ENCODE measurements around the gene APBA2.
A peak's percentile ranks its signal among the peaks of the same experiment; 100 is the strongest.

The APBA2 gene

DNA sequence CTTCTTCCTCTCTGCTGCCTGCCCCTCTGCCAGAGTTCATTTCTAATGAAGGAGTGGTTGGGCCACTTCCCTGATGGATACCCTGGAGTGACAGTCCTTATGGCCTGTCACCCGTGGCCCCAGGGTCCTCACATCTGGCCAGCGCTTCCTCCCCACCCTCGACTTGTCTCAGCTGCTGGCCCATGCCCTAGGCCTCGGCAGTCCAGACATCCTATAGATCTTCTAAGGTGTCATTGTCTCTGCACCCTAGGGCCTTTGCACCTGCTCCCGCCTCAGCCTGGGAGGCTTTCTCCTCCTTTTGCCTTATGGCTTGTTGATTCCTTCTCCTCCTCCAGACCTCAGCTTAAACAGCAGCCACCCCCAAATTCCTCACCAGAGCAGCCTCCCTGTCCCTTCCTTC is 202.9 kb downstream of the APBA2 start:
- DNase-seq (ENCODE audit: low read depth), result no peak

DNA sequence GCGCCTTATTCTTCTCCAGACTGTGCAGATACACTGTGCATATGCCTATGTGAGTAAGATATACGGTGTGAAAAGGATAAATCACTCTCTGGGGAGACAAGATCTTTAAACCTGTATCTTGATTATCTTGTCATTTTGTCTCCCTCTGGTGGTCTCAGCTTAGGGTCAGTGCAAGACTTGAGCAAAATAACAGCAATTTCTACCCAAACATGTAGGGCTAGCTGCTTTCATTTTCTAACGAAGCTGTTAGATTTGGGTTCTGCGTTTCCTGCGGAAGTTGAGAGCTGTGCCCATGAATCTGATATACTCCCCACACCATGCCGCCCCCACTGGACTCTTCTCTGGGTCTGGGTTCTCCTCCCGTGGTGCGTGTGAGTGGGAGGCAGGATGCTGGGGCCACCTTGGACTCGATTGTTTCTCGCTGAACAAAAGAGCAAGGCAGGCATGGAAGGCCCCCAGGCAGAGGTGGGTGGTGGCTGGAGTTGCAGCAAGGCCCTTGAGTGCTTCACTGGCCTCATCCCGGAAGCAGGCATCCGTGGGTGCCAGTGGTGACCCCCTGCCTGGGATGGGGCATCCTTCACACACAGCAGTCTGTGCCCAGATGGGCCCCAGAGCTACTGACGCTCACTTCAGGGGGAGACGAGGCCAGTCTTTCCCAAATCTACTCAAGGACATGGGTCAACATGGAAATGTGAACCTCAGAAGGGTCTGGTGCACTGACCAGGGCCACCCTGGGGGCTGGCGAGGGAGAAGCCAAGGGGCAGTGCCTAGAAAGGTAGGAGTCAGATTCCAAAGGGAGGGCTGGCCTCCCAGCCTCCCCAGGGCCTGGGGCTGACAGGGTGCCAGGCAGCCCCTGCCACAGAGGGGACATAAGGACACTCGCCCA is 204.2 kb downstream of the APBA2 start:
- peak; percentile 12 for DNase-seq (ENCODE audit: low read depth)

DNA sequence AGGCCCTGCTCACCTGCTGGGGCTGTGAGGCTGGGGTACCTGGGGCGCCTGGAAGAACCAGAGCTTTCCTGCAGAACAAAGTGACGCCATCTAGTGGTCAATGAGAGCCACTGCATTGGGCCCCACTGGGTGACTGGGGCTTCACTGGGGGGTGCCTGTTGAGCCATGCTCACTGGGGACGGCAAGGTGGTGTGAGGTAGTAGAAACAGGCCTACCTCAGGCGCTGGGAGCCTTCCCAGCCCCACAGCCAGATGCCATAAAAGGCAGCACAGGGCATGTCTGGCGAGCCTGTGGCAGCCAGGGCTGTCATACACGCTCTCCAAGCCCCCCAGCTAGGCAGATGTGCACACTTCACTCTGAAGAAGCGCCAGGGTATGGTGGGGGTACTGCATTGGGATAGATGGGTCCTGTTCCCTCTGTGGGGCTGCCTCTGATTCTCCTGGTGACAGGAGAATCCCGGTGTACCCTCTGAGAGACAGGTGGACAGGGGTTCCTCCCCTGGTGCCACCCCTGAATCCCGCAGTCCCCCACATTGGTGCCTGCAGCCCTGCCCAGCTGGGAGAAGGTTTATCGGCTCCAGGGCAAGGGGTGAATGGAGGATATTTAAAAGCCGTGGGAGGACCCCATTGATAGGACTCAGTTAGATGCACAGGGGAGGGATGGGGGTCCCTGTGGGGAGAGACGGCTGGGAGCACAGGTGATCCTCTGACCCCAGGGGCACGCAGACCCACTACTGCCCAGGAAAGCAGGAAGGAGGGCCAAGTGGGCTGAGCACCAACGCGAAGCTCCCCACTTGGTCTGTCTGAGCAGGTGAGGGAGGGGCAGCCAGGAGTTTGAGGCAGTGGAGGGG is 205.1 kb downstream of the APBA2 start:
- DNase-seq (ENCODE audit: low read depth), result no peak

DNA sequence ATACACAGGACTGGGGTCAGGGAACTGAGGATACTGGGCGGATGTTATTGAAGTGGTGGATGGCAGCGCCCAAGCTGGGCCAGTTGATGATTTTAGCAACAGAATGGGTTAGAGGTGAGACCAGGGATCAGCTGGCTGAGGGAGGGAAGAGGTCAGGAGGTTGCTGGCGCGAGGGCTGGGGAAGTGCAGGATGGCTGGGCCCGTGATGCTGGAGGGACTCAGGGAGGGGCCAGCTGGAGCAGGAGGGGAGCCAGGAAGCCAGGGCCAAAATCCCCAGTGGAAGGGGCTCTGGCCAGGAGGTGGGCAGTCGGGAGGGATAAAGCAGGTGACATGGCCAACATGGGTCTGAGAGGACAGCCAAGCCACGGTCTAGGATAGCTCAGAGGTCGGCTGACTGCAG is 205.9 kb downstream of the APBA2 start:
- no peak for DNase-seq (ENCODE audit: low read depth)

DNA sequence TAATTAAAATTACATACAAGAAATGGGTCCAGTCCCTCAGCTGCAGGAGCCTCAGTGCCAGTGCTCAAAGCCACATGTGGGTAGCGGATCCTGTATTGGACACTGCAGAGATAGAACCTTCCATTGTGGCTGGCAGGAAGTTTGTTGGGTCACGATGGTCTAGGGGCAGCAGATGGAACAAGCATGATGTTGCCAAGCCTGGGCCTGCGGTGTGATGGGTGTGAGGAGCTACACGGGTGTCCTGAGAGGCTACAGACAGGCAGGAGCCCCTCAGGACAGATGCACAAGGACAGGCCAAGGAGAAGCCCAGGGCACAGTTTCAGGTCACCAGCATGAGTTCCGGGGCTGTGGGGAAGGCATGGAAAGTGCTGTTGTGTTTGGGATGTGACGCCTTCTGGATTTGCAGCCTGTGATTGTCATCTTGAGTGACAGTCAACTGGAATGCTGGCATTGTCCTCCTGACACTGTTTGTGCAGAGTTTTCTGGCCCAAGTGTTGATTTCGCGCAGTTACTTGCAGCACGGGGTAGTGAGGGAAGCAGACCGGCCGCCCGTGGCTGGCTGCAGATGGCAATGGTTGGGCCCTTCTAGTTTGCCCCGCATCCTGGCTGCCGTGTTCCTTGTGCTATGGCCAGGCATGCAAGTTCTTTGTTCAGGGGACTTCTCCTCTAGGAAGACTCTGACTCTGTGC is 206.7 kb downstream of the APBA2 start:
- no peak for DNase-seq (ENCODE audit: low read depth)

DNA sequence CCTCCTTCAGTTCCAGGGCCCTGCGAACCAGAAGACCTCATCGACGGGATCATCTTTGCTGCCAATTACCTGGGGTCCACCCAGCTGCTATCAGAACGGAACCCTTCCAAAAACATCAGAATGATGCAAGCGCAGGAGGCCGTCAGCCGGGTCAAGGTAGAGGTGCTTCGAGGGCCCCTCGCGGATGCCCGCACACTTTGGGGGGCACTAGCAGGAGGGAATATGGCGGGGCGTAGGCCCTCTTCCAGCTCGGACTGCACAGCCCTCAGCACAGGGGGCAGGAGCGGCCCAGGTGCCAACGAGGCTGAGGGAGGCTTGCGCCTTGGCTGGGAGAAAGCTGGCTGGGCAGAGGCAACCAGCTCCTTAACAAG is 207.3 kb downstream of the APBA2 start:
- DNase-seq (ENCODE audit: low read depth), result no peak

DNA sequence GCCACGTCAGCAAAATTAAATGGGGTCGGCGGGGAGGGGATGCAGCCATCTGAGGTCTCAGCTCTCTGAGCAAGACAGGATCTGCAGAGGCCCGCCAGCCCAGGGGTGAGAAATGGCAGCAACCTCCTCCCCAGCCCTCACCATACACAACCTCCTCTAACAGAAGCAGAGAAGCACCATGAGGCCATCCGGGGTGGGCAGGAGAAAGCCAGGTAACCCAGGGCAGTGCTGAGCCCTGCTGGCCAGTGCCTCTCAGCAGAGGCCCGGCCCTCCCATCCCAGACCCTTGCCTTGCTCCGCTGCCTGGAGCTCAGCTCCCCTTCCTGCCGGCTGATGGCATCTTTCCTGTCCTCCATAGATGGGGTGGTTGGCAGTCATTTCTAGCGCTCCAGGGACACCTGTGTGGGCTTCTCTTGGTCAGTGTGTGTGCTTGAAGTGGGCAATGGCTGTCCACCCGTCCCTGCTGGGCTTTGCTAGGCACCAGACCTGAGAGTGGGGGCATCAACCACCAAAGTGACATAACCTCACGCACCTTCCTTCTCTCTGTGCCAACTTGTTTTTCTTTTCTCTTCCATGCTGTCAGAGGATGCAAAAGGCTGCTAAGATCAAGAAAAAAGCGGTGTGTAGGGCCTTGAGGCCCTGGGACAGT is 208.0 kb downstream of the APBA2 start:
- DNase-seq (ENCODE audit: low read depth), result no peak

DNA sequence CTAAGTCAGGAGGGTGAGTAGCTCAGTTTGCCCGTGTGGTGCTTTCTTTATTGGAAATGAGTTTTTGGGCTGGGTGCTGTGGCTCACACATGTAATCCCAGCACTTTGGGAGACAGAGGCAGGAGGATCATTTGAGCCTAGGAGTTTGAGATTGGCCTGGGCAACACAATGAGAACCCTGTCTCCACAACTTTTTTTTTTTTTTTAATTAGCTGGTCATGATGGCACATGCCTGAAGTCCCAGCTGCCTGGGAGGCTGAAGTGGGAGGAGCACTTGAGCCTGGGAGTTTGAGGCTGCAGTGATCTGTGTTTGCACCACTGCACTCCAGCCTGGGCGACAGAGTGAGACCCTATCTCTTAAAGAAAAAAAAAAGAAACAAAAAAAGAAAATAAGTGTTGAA is 208.9 kb downstream of the APBA2 start:
- no peak for DNase-seq (ENCODE audit: low read depth)

DNA sequence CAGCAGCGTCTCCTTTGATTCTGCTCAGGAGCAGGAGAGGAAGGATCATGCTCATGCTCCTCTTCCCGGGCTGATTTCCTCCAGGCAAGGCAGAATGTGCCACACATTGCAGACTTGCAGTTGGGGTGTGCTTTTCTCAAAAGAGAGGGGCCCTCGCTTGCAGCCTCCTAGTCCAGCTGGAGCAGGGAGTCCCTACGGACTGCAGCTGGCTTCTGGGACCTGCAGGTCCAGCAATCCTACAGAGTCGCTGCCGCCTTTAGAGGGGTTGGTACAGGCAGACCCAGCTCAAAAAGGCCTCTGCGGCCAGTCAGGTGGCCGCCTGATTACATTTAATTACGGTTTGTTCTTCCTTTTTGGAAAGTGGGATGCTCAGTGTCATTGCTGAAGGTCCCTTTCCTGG is 210.0 kb downstream of the APBA2 start:
- DNase-seq (ENCODE audit: low read depth), result no peak

DNA sequence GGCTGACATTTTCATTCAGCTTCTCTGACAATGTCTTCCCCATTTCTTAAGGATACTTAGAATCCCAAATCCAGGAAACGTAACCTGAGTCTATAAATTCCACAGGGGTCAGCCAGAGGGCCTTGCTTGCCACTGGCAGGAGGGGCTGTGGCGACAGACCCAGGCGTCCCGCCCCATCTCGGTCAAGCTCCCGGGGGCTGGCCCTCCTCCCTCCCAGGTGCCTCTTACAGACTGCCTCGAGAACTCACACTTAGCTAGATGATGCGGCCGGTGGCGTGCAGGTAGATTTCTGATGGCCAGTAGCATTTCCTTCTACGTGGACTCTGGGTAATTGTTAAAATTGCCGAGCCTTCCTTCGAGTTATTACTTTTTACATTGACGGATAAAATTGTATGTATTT is 211.4 kb downstream of the APBA2 start:
- DNase-seq (ENCODE audit: low read depth), result no peak

DNA sequence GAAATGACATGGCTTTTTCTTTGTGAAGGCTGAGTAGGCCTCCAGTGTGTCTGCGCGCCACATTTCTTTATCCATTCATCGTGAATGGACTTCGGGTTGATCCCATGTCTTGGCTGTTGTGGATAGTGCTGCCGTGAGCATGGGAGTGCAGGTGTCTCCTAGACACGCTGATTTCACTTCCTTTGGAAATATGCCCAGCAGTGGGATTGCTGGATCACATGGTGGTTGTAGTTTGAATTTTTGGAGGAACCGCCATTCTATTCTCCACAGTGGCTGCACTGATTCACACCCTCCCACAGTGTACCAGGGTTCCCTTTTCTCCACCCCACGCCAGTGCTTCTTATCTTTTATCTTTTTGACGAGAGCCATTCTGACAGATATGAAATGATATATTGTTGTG is 212.2 kb downstream of the APBA2 start:
- no peak for DNase-seq (ENCODE audit: low read depth)

DNA sequence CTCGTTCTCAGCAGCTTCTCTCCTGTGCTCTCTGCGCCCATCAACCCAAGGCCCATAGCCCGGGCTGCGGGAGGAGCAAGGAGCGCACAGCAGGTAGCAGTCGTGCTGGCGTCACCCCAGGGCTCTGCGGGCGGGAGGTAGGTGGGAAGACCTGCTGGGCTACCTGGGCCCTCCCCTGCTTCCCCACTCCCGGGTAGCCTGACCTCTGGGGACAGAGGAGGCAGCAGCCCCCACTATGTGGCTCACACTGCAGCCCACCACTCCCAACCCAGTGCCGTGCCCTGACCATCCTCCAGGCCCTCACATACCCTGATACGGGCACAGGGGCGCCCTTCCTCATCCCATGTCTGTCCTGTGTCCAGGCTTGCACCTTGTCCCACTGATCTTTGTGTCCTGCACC is 212.9 kb downstream of the APBA2 start:
- DNase-seq (ENCODE audit: low read depth), result no peak

DNA sequence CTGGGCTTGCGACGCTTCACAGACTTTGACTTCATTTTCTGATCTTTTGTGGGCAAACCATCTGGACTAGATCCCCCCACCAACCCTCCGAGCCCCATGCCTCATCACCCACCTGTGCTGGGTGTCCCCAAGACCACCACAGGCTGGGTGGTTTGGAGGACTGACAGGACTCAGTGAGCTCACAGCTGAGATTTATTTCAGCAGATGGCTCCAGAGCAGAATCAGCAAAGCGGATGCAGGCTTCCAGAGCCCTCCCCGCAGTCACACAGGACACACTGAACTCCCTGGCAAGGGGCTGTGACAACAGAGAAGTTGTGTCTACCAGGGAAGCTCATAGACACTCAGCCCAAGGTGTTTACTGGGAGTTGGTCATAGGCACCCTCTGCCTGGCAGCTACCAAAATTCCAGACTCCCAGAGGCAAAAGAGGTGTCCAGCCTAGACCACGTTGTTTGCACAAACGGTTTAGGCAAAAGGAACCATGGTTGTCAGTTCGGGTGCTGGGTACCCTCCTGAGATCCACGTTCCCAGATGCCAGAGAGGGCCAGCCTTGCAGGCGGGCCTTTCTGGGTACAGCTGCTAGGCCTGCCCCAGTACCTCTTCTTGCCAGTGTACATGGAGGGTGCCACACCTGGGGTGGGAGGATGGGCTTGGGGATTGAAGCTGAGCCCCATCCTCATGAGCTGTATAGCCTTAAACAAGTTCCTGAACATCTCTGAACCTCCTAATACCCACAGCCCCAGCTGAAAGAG is 213.5 kb downstream of the APBA2 start:
- DNase-seq (ENCODE audit: low read depth), result no peak

DNA sequence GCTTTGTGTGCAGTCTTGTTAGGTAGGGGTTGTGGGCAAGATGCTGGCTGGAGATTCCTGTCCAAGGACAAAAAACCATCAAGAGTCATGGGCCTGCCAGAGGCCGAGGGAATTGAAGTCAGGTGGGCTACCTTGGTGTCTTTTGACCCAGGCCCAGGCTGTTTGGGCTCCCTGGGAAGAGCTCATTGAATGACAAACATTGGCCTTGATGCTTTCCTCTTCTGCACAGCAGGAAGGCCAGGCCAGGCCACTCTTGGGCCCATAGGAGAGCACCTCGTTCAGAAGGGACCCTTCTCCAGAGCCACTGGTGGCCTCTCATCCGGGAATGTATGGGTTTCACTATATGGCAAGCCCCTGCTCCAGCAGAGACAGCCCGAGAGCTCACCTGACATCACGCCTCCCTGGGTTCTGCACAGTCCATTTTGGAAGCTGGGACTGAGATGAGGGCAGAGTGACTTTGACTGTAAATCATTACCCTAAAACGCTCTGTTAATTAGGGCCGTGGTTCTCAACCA is 214.8 kb downstream of the APBA2 start:
- DNase-seq (ENCODE audit: low read depth), result no peak

DNA sequence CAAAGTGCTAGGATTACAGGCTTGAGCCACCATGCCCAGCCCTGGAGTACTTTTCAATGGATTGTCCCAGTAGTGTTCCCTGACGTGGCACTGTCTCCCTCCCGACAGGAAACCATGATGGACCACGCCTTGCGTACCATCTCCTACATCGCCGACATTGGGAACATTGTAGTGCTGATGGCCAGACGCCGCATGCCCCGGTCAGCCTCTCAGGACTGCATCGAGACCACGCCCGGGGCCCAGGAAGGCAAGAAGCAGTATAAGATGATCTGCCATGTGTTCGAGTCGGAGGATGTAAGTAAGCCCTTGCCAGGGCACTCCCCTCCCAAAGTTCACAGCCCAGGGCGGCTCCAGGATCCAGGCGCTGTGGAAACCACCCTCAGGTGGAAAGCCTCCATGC is 215.7 kb downstream of the APBA2 start:
- no peak for DNase-seq (ENCODE audit: low read depth)

DNA sequence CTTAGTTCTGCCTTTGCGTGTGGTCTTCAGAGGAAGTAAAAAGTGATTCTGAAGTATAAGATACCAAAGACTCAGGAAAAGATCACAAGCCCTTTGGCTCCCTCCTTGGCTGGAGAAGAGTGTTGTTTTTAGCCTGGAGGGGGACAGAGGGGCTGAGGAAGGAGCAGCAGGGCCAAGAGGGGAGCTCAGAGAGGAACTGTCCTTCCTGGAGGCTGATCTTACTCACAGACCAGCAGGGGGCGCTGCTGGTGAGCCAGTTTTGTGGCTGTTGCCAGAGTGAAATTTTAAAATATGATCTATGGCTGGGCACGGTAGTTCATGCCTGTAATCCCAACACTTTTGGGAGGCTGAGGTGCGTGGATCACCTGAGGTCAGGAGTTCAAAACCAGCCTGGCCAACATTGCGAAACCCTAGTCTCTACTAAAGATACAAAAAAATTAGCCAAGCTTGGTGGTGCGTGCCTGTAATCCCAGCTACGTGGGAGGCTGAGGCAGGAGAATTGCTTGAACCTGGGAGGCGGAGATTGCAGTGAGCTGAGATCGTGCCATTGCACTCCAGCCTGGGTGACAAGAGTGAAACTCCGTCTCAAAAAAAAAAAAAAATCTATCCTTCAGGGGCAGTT is 216.5 kb downstream of the APBA2 start:
- peak; percentile 76 for DNase-seq (ENCODE audit: low read depth)

DNA sequence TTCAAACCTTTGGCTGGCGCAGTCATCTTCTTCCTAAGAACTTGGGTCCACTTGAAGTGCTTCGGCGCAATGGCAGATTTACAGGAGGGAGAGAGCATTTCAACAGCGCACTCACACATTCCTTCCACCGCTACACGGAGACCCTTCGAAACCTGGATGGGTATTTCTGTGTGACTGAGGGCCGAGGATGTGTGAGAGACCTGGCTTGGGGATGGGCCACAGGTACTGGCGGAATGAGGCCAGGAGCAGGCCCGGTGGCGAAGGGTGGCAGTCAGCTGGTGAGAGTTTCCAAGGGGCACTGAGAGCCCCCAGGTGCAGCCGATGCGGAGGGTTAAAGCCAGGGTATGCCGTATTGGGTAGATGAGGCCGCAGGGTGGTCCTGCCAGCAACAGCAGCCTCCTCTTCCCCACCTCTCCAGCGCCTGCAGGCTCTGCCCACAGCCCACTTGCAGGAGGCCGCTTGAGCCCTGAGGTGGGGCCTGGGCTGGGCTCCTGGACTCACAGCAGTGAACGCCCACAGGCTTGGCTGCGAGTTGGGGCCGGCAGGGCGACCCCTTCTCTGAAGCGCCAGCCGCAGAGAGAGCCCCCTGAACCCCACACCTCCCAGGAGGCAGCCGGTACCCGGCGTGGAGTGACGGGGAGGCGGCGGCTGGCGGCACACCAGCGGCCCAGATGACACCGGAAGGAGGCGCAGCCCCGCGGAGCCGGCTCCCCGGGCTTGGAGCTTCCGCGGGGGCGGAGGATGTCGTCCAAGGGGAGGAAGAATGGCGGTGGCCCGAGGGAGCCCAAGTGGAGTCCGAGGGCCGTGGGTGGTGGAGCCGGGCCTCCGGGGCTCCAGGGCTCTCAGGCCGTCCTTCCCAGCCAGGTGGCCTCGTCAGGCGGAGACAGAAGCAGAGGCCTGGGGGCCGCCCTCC is 217.4 kb downstream of the APBA2 start:
- DNase-seq (ENCODE audit: low read depth), result no peak

DNA sequence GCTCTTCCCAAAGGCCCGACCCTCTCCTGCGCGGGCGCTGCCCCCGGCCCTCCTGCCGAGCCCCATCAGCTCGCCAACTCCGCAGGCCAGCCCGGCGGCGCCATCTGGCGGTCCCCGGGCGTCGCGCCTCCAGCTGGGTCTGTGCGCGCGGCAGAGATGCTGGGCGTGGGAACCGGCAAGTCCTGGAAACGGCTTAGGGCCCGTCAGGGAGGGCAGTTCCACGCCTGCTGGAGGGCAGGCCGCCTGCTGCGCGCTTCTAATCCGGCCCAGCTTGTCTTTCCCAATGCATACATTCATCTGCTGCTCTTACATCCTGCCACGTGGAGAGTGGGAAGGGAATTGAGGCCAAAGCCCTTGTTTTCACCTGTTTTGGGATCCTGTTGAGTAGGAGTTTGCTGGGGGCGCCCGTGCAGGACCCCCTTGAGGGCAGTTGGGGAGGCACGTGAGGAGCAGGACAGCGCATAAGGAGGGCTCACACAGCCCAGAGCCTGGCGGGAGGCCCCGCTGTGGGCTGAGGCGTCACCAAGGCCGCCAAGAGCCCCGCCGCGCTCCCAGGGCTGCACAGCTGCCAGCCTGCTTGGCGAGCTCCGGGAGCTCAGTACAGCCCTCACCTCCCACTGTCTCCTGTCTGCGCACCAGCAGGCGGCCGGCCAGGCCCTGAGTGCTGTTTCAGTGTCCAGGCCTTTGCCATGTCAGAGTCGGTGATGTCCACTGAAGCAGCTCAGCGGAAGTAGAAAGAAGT is 218.2 kb downstream of the APBA2 start:
- DNase-seq (ENCODE audit: low read depth), result no peak

DNA sequence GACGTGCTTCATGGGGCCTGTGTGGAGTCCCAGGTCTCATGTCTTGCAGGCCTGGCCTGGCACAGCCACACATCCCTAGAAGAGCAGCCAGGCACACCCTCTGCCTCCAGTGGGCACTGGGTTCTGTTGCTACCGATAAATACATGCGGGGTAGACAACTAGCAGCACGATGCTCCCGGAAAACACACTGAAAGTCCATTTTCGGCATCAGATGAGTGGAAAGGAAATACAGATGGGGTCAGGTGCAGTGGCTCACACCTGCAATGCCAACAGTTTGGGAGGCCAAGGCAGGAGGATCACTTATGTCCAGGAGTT is 218.7 kb downstream of the APBA2 start:
- no peak for DNase-seq (ENCODE audit: low read depth)
